NCI-H1694 treated with DMSO at 0.1 percent for 48 hours (cell line): Measurements from ENCODE around the gene MAPKBP1.
"Not testable (repeated sequence)": the region's sequence is repeated elsewhere in the genome, so short reads cannot be mapped to it uniquely, and the experiment has no call there.

Source experiments
- DNase-seq: peaks from one replicate; lab custom pipeline; 2025; lab: John Stamatoyannopoulos, UW

MAPKBP1 gene, protein sequence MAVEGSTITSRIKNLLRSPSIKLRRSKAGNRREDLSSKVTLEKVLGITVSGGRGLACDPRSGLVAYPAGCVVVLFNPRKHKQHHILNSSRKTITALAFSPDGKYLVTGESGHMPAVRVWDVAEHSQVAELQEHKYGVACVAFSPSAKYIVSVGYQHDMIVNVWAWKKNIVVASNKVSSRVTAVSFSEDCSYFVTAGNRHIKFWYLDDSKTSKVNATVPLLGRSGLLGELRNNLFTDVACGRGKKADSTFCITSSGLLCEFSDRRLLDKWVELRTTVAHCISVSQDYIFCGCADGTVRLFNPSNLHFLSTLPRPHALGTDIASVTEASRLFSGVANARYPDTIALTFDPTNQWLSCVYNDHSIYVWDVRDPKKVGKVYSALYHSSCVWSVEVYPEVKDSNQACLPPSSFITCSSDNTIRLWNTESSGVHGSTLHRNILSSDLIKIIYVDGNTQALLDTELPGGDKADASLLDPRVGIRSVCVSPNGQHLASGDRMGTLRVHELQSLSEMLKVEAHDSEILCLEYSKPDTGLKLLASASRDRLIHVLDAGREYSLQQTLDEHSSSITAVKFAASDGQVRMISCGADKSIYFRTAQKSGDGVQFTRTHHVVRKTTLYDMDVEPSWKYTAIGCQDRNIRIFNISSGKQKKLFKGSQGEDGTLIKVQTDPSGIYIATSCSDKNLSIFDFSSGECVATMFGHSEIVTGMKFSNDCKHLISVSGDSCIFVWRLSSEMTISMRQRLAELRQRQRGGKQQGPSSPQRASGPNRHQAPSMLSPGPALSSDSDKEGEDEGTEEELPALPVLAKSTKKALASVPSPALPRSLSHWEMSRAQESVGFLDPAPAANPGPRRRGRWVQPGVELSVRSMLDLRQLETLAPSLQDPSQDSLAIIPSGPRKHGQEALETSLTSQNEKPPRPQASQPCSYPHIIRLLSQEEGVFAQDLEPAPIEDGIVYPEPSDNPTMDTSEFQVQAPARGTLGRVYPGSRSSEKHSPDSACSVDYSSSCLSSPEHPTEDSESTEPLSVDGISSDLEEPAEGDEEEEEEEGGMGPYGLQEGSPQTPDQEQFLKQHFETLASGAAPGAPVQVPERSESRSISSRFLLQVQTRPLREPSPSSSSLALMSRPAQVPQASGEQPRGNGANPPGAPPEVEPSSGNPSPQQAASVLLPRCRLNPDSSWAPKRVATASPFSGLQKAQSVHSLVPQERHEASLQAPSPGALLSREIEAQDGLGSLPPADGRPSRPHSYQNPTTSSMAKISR (N-terminal part only)

GRCh38 chr15:41774062-41774881, at the start of gene MAPKBP1:
Gene MAPKBP1, plus strand, starts transcription at chr15:41774484. Its CDS starts 792 bp downstream, at chr15:41775276.
- DNase-seq, result peak; percentile 89

GRCh38 chr15:41727143-41727542, 47.1 kb upstream of the MAPKBP1 start:
- no peak for DNase-seq

GRCh38 chr15:41728061-41728460, 46.2 kb upstream of the MAPKBP1 start:
- DNase-seq, result not testable (repeated sequence)

DNA sequence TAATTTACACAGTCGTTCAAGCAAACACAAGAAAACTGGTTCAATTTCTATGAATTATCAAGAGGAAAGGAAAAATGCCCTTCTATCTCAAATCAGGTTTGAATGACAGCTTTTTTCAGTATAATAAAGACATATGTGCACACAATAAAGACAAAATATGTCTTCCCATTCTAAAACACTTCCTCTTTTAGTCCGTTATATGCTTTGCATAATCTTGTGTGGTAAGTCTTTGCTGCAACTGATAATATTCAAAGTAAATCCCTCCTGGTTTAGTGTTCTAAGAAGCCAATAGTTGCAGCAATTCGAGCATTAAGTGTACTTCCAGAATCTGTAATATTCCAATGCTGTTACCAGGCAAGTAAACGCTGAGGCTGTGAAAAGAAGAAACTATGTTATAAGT, 43.7 kb upstream of the MAPKBP1 start:
- no peak for DNase-seq

DNA sequence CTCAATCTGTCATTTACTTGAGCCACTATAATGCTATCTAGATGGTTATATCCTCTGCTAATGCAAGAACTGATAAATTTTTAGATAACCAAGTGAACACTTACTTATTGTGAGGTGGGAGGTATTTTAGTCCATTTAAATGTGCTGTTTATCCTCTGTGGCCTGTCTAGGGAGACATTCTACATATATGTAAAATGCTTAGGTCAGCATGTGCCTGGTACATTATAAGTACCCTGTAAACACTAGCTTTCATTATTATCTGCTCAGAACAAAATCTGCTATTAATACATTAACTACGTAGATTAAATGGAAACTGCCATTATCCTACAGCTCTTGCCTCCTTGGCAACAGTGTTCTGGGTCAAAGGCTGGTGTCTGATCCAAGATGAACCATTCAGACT, 41.8 kb upstream of the MAPKBP1 start:
- no peak for DNase-seq

DNA sequence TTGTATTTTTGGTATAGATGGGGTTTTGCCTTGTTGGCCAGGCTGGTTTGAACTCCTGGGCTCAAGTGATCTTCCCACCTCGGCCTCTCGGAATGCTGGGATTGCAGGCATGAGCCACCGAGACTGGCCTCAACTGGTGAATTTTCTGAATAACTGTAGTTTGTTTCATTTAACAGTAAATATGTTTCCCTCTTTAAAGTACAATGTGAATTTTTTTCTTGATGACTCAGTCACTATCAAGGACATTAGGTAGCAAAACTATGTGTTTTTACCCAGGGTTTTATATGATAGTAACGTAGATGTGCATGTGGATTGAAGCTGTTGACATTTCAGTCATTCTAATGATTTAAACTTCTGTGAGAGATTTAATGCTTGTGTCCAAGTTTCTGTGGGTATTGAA, 40.2 kb upstream of the MAPKBP1 start:
- no peak for DNase-seq

GRCh38 chr15:41735046-41735445, 39.2 kb upstream of the MAPKBP1 start:
- no peak for DNase-seq

GRCh38 chr15:41735492-41735891, 38.8 kb upstream of the MAPKBP1 start:
- DNase-seq, result not testable (repeated sequence)

DNA sequence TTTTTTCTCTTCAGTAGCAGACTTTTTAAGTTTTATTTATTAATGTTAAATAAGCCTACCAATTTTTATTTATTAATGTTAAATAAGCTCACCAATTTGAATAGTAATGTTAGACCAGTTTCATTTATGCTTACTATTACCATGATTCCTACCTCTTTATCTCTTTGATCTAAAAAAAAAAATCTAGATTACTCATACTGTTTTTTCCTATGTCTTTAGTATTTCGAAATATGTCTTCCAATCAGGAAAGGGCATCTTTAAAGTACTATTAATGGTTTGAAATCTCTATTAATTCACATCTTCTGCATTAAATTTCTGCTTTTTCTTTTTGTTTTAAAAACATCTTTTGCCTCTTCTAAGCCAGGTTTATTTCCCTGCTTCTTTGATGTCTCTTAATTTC, 27.5 kb upstream of the MAPKBP1 start:
- DNase-seq, result no peak

- no peak for DNase-seq
These were observed 18.1 kb upstream of the MAPKBP1 start for GRCh38 chr15:41756198-41756597.

DNA sequence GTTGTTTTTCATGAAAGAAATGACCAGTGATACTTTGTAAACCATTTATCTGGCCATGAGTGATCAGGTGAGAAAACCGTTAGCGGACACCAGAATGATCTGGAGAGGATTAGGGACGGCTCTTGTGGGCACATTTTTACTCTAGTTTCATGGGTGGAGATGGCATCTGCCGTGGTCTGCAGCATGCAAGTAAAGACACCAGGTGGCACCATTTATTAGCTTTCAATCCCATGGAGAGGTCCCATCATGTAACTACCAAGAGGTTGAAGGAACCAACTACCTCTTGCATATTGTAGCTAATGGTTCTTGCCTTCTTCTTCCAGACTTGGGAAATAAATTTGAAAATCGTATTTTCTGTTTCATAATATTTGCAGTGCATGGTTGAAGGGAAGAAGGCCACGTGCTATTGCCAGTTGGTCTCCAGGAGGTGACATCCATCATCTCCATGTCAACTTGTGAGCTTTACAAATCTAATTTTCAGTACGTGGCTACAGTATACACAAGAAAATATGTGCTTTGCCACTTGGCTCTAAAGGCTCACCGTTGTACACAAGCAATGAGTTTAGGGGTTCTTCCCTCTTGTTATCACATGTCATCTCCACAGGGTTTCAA, 1.5 kb upstream of the MAPKBP1 start:
- peak; percentile 71 for DNase-seq

DNA sequence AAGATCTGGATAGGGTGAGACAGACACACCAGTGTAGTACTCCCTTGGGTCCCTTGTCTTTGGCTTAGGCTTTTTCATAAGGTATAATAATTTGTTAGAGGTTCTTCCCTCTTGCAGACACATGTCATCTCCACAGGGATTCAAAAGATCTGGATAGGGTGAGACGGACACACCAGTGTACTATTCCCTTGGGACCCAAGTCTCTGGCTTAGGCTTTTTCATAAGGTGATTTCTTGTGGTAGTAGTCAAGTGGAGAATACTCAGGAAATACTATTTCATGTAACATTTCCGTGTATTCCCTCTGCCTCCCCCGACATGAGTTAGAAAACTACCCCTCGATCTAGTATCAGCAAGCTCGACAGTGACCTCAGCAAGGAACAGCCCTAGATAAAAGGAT, 954 bp upstream of the MAPKBP1 start:
- no peak for DNase-seq

DNA sequence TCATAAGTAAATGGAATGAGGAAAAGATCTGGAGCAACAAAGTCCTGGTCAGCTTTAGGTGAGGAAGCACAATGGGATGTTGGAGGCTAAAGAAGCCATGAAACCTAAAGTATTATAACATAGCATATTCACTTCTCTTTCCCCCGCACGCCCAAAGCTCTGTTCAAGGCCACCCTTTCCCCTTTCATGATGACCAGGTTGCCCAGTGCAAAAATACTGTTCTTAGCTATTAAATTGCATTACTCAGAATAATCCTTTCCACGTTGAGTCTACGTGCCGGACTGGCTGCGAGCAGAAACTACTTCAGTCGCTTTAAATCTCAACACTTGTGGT, 589 bp upstream of the MAPKBP1 start:
- DNase-seq, result no peak

DNA sequence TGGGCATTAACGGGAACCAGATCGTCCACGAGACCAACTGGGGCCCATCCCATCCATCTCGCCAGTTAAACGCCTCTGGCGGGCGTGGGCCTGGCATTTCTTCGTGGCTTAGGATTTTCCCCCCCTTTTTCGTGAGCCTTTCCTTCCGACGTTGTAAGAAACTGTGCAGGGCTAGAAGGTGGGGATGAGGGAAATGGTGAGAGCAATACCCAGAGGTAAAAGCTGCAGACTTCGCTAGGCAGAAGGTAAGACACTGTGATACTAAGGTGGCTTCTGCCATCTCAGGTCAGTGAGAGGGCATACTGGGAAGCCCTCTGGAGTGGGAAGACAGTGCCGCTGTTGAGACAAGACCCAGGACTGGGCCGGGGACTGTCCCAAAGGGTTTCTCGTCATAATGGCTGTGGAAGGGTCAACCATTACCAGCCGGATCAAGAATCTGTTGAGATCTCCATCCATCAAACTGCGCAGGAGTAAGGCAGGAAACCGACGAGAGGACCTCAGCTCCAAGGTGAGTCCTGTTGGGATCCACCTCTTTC, 666 bp downstream of the MAPKBP1 start:
- DNase-seq, result no peak

DNA sequence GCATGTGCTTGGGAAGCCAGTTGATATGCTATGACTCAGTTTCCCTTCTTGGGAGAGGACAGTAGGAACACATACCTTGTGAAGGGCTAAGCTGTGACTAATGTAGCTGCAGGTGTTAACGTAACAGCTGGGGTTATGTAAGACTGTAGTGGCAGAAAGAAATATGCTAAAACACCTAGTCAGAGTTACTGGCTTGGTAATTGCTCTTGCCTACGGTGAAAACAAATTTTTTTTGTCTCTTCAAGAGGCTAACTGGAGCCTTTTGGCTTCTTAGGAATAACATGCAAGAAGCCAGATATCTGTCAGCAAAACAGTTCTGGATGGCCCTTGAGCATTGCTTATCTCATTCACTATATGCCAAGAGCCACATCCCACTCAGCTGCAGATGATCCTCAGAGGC, 1.4 kb downstream of the MAPKBP1 start:
- DNase-seq, result no peak

- no peak for DNase-seq
These were observed 3.2 kb downstream of the MAPKBP1 start for GRCh38 chr15:41777421-41777973.

GRCh38 chr15:41778521-41778920, 4.2 kb downstream of the MAPKBP1 start:
- no peak for DNase-seq

GRCh38 chr15:41779662-41780157, 5.4 kb downstream of the MAPKBP1 start:
- no peak for DNase-seq

DNA sequence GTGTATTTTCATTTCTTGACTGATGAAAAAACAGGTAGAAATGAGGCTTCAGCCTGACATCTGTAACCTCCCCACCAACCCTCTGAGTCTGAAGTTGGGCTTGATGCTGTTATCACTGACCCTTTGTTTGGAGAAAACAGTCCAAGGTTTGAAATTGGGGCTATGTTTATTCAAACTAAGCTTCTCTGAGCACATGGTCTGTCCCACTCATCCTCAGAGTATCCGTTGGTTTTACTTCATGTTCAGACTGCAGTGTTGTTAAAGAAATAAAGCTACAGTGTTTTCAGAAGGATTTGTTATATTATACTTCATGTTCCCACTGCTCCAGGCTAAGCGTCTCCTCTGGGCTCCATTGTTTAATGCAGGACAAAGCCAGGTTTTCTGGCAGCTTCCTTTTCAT, 6.0 kb downstream of the MAPKBP1 start:
- no peak for DNase-seq

GRCh38 chr15:41780727-41781126, 6.4 kb downstream of the MAPKBP1 start:
- DNase-seq, result no peak
